Smooth muscle cell (in vitro differentiated cells): ENCODE results near the gene TJP3. TPM values are rescaled to one million over a fixed set of nuclear protein-coding genes. Genes with fewer than 3 reads are reported as not detected.

Experiments
- DNase-seq: peaks from one replicate; lab custom pipeline; 2025; ENCODE audit not compliant: unreplicated experiment; lab: John Stamatoyannopoulos, UW
- H2AFZ ChIP-seq: fragments of 200-600 bp; sonication (generic); 2 replicates; pipeline ENCODE4 v1.6.0; 2016; ENCODE audit warnings: antibody characterized with exemption, low read depth, mild to moderate bottlenecking
- H3F3A ChIP-seq: fragments of 200-600 bp; sonication (generic); 2 replicates; pipeline ENCODE4 v1.6.0; 2017; ENCODE audit warnings: antibody characterized with exemption, low read depth
- H3K27ac ChIP-seq: fragments of 200-600 bp; sonication (generic); 2 replicates; pipeline ENCODE4 v1.5.1; 2016; ENCODE audit warnings: low read depth, mild to moderate bottlenecking
- H3K27me3 ChIP-seq: fragments of 200-600 bp; sonication (generic); 2 replicates; pipeline ENCODE4 v1.6.1; 2016; ENCODE audit warnings: low read depth, mild to moderate bottlenecking
- H3K36me3 ChIP-seq: fragments of 200-600 bp; sonication (generic); 2 replicates; pipeline ENCODE4 v1.5.1; 2016; ENCODE audit warnings: low read depth
- H3K4me1 ChIP-seq: fragments of 200-600 bp; sonication (generic); 2 replicates; pipeline ENCODE4 v1.5.1; 2016; ENCODE audit warnings: low read depth
- H3K4me2 ChIP-seq: fragments of 200-600 bp; sonication (generic); 2 replicates; pipeline ENCODE4 v1.6.0; 2016; ENCODE audit warnings: mild to moderate bottlenecking
- H3K4me3 ChIP-seq: fragments of 200-600 bp; sonication (generic); 2 replicates; pipeline ENCODE4 v1.5.1; 2016; ENCODE audit warnings: mild to moderate bottlenecking
- H3K79me2 ChIP-seq: fragments of 200-600 bp; sonication (generic); 2 replicates; pipeline ENCODE4 v1.6.0; 2016; ENCODE audit warnings: low read depth, mild to moderate bottlenecking
- H3K9ac ChIP-seq: fragments of 200-600 bp; sonication (generic); 2 replicates; pipeline ENCODE4 v1.6.0; 2016; ENCODE audit warnings: low read depth
- H3K9me3 ChIP-seq: fragments of 200-600 bp; sonication (generic); replicated peaks from 2 replicates; pipeline ENCODE4 v1.5.1; 2016; ENCODE audit warnings: low read depth
- H4K20me1 ChIP-seq: fragments of 200-600 bp; sonication (generic); 2 replicates; pipeline ENCODE4 v1.6.0; 2016; ENCODE audit warnings: low read depth
- WGBS: methylation state at CpG from one replicate; pipeline ENCODE4 v1.1.7; 2016; ENCODE audit warnings: low lambda C conversion rate; 5-methylcytosine and 5-hydroxymethylcytosine counted together
- polyA plus RNA-seq: library from polyadenylated mRNA; unstranded; fragments of >200 nt; fragmentation: Nextera tagmentation; extraction: Ambion mirVana; gene quantifications from 2 replicates; pipeline ENCODE4 v1.2.1, GENCODE V29; 2016
- total RNA-seq: library from RNA; depleted of rRNA; stranded (reverse); fragments of >200 nt; gene quantifications from 2 replicates; pipeline ENCODE4 v1.2.3, GENCODE V29; 2014
- TF ChIP-seq, protein P1 (sequence below): fragments of 200-600 bp; sonication (generic); IDR thresholded peaks from 2 replicates; pipeline ENCODE4 v1.5.1; 2017; ENCODE audit warnings: borderline replicate concordance, mild to moderate bottlenecking, antibody characterized with exemption; ENCODE audit not compliant: insufficient read depth, poor library complexity, severe bottlenecking

The TJP3 gene
- total and polyA plus RNA-seq, 2 experiments from 2014 or later = 1.2 to 6.2 TPM

DNA sequence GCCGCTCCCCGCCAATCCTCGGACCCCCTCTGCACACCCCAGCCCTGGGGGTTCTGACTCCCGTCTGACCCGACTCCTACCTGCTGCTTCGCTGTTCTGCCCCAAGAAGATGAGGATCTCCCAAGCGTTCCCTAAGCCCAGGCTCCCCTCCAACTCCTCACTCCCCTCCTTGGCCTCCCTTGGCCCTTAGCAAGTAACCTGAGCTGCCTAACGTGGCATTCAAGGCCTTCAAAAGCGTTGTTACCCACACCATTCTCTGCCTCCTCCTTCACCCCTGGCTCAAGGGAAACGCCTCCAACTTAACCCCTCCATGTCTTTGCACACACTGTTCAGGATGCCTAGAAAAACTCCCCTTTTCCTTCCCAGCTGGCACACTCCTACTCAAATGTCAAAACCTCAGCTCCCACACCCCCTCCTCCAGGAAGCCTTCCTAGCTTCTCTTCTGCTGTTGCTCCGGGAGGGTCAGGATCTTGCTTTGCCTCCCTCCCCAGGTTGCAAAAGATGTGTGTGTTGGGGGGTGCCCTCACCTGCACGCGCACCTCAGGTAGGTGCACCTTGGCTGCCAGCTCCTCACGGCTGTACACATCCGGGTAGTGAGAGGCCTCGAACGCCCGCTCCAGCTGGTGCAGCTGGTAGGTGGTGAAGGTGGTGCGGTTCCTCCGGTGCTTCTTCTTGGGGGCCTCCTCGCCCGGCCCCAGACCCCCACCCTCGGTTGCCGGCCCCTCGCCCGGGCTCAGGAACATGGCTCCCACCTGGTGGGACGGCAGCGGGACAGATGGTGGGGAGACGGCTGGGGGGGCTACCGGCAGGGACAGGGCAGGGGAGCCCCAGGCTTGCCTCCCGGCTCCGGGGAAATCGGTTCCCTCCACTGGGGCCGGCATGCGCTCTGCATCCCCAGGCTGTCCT is 63.1 kb downstream of the TJP3 start:
- H3F3A ChIP-seq = no peaks in the 10 kb centered on the region
- no peak overlapping the region for H3K4me2 ChIP-seq
- H3K4me3 ChIP-seq = no peak overlapping the region
- no peak overlapping the region for H3K27ac ChIP-seq
- WGBS = 89% methylated on average over 26 of the region's 35 CpGs
- TF ChIP-seq, protein P1, sequence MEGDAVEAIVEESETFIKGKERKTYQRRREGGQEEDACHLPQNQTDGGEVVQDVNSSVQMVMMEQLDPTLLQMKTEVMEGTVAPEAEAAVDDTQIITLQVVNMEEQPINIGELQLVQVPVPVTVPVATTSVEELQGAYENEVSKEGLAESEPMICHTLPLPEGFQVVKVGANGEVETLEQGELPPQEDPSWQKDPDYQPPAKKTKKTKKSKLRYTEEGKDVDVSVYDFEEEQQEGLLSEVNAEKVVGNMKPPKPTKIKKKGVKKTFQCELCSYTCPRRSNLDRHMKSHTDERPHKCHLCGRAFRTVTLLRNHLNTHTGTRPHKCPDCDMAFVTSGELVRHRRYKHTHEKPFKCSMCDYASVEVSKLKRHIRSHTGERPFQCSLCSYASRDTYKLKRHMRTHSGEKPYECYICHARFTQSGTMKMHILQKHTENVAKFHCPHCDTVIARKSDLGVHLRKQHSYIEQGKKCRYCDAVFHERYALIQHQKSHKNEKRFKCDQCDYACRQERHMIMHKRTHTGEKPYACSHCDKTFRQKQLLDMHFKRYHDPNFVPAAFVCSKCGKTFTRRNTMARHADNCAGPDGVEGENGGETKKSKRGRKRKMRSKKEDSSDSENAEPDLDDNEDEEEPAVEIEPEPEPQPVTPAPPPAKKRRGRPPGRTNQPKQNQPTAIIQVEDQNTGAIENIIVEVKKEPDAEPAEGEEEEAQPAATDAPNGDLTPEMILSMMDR = no peak
- DNase-seq = no peak
- H3K79me2 ChIP-seq = no peaks in the 10 kb centered on the region
- no peaks in the 10 kb centered on the region for H3K9me3 ChIP-seq
- no peak overlapping the region for H3K9ac ChIP-seq
- H3K36me3 ChIP-seq = no peaks in the 10 kb centered on the region
- no peaks in the 10 kb centered on the region for H4K20me1 ChIP-seq
- H3K27me3 ChIP-seq = no peaks in the 10 kb centered on the region
- H2AFZ ChIP-seq = no peak overlapping the region
- H3K4me1 ChIP-seq = no peaks in the 10 kb centered on the region

DNA sequence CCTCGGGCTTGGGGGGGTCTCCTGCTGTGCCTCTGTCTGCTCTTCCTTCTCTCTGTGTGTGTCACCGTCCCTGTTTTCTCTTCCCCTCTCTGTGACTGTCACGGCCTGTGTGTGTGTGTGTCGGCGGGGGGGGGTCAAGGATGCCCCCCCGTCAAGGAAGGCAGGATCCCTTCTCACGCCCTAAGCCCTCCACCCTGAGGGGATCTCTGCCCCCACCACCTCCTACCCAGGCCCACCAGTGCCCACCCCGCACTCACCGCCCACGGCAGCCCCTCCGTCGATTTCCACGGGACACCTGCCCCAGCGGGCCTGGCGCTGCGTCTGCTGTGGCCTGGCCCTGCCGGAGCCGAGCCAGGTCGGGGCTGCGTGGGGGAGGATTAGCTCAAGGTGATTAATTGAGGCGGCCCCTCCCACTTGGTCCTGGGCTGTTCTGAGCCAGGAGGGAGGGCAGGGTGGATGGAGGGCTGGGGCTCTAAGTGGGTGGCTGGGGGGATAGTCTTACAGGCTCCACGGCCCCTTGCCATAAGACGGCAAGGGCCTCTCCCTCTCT is 63.8 kb downstream of the TJP3 start, which contains the start of gene RAX2:
TSS of gene RAX2 (minus strand) at position 323 of the 550 bp plus-strand sequence. CDS start 486 bp downstream, outside the sequence.
- WGBS = 85% methylated on average over 18 of the region's 23 CpGs
- H3F3A ChIP-seq = no peaks in the 10 kb centered on the region
- no peaks in the 10 kb centered on the region for H3K79me2 ChIP-seq
- H3K27ac ChIP-seq = no peak within 1 kb of the TSS
- no peaks in the 10 kb centered on the region for H4K20me1 ChIP-seq
- no peaks in the 10 kb centered on the region for H3K27me3 ChIP-seq
- H3K4me3 ChIP-seq = no peak within 1 kb of the TSS
- TF ChIP-seq, protein P1 = no peak
- no peak for DNase-seq
- H3K9ac ChIP-seq = no peak within 1 kb of the TSS
- H3K36me3 ChIP-seq = no peaks in the 10 kb centered on the region
- no peaks in the 10 kb centered on the region for H3K9me3 ChIP-seq
- no peak within 1 kb of the TSS for H2AFZ ChIP-seq
- H3K4me2 ChIP-seq = no peak within 1 kb of the TSS
- H3K4me1 ChIP-seq = no peaks in the 10 kb centered on the region

DNA sequence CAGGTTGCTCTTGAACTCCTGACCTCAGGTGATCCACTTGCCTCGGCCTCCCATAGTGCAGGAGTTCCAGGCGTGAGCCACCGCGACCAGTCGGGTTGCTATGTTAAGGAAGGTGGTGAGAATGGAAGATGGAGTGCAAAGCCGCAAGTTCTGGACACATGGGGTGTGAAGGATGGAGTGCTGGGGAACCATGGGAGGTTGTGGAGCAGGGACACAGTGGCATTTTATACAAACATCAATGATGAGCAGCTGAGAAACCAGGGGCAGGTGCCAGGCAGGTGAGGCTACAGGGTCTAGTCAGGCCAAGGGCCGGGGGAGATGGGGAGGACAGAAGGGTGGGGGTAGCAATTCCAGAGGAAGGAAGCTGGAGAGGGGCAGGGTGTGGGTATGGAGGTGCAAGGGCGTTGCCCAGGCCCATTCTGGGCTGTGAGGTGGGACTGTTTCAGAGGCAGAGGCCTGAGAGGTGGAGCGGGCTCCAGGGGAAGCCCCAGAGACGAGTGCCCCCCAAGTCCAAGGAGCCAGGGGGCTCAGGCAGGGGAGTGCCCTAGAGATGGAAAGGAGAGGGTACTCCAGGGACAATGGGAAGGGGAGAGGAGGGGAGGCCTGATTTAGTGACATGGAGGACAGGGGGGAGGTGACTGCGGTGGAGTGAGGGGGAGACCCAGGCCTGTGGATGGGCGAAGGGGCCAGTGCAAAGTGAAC is 65.8 kb downstream of the TJP3 start:
- H2AFZ ChIP-seq = no peak overlapping the region
- H3K4me3 ChIP-seq = no peak overlapping the region
- TF ChIP-seq, protein P1 = no peak
- no peaks in the 10 kb centered on the region for H3K9me3 ChIP-seq
- H3K36me3 ChIP-seq = no peaks in the 10 kb centered on the region
- no peak overlapping the region for H3K27ac ChIP-seq
- H3K27me3 ChIP-seq = no peaks in the 10 kb centered on the region
- WGBS = 85% methylated on average over 12 of the region's 12 CpGs
- H3K79me2 ChIP-seq = no peaks in the 10 kb centered on the region
- no peaks in the 10 kb centered on the region for H3K4me1 ChIP-seq
- no peaks in the 10 kb centered on the region for H4K20me1 ChIP-seq
- no peaks in the 10 kb centered on the region for H3F3A ChIP-seq
- H3K4me2 ChIP-seq = no peak overlapping the region
- DNase-seq = no peak
- no peak overlapping the region for H3K9ac ChIP-seq
